Uterus (tissue), 2 donors: ENCODE data around the gene BBC3.
A peak's percentile ranks its signal among the peaks of the same experiment; 100 is the strongest.

Experiments used
- POLR2A ChIP-seq, 2 donors: fragments of 450-650 bp; IDR thresholded peaks; one replicate each; pipeline ENCODE4 v1.6.1; 2016; ENCODE audit warnings: antibody characterized with exemption in 2 of 2, mild to moderate bottlenecking in 1 of 2, moderate library complexity in 1 of 2
- TF ChIP-seq, protein P1 (sequence below), 4 experiments: fragments of 200-600 bp in 2 of 4; fragments of 450-650 bp in 2 of 4; sonication (generic) in 2 of 4; IDR thresholded peaks; one replicate each; pipeline ENCODE4 v1.5.1; 2016 to 2019; ENCODE audit warnings: antibody characterized with exemption in 4 of 4, mild to moderate bottlenecking in 2 of 4, moderate library complexity in 1 of 4

DNA sequence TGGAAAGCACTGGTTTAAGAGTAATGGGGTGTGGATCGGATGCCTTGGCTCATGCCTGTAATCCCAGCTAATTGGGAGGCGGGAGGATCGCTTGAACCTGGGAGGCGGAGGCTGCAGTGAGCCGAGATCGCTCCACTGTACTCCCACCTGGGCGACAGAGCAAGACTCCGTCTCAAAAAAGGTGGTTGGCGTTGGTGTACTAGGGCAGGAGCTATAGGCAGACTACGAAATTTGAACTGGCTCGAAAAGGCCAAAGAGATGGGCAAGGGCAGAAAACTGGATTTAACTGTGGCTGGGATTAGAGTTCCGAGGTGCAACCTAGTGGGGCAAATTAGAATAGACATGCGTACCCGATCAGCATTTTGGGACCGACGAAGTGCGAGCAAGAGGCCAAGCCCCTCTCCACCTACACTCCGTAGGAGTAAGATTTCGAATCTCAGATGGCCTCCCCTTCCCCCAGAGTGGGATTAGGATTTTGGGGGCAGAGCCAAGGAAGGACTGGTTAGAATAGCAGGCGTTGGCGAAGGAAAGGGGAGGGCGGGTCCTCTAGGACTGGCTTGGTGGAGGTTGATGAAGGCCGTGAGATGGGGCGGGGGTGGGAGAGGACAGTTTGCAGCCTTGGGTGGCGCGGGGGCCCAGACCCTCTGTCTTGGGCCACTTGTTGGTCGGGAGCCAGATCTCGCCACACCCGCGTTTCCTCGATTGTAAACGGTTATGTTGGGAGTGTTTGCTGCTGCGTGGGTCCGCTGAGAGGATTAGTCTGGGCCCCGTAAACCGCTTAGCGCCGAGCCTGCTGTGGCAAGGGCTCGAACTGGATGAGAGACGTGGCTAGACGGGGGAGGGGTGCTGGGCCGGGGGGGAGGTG lies 41.7 kb upstream of the BBC3 start:
- TF ChIP-seq, protein P1, sequence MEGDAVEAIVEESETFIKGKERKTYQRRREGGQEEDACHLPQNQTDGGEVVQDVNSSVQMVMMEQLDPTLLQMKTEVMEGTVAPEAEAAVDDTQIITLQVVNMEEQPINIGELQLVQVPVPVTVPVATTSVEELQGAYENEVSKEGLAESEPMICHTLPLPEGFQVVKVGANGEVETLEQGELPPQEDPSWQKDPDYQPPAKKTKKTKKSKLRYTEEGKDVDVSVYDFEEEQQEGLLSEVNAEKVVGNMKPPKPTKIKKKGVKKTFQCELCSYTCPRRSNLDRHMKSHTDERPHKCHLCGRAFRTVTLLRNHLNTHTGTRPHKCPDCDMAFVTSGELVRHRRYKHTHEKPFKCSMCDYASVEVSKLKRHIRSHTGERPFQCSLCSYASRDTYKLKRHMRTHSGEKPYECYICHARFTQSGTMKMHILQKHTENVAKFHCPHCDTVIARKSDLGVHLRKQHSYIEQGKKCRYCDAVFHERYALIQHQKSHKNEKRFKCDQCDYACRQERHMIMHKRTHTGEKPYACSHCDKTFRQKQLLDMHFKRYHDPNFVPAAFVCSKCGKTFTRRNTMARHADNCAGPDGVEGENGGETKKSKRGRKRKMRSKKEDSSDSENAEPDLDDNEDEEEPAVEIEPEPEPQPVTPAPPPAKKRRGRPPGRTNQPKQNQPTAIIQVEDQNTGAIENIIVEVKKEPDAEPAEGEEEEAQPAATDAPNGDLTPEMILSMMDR (IDR thresholded peaks at IDR 0.05), result peak in 1 of 4 experiments; percentile 16
- no peak for TF ChIP-seq POLR2A (IDR thresholded peaks at IDR 0.05)
